Measurements from ENCODE around the gene ROBO1. TPM values are rescaled to one million over a fixed set of nuclear protein-coding genes. Genes with fewer than 3 reads are reported as not detected.

The ROBO1 gene
- total RNA-seq, 2 donors from 2014 or later, result 7.6 to 19.7 TPM

DNA sequence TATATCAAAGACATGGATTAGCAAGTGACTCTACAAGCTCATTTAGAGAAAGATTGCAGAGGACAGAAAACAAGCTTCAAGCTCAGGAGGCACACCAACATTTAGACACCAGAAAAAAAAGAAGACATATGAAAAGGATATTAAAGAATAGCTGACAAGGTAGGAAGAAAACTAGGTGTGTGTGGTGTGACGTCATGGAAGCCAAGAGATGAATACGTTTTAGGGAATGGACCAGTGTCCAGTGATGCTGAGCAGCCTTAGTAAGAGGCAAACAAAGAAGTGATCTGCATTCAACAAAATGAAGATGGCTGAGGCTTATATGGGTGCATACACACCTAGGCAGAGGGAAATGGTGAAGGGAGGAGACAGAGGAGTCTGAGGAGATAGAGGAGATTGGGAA lies 377.4 kb downstream of the ROBO1 start:
- no peaks in the 10 kb centered on the region for H3K4me1 ChIP-seq
- no peaks in the 10 kb centered on the region for H3K36me3 ChIP-seq
- DNase-seq (ENCODE audit: low spot score), result no peak
- H3K27me3 ChIP-seq, result no peaks in the 10 kb centered on the region
- TF ChIP-seq, protein P1, sequence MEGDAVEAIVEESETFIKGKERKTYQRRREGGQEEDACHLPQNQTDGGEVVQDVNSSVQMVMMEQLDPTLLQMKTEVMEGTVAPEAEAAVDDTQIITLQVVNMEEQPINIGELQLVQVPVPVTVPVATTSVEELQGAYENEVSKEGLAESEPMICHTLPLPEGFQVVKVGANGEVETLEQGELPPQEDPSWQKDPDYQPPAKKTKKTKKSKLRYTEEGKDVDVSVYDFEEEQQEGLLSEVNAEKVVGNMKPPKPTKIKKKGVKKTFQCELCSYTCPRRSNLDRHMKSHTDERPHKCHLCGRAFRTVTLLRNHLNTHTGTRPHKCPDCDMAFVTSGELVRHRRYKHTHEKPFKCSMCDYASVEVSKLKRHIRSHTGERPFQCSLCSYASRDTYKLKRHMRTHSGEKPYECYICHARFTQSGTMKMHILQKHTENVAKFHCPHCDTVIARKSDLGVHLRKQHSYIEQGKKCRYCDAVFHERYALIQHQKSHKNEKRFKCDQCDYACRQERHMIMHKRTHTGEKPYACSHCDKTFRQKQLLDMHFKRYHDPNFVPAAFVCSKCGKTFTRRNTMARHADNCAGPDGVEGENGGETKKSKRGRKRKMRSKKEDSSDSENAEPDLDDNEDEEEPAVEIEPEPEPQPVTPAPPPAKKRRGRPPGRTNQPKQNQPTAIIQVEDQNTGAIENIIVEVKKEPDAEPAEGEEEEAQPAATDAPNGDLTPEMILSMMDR (IDR thresholded peaks at IDR 0.05), result no peak
- H3K9me3 ChIP-seq, result no peaks in the 10 kb centered on the region
- no peak overlapping the region for H3K27ac ChIP-seq
- no peak overlapping the region for H3K4me3 ChIP-seq

DNA sequence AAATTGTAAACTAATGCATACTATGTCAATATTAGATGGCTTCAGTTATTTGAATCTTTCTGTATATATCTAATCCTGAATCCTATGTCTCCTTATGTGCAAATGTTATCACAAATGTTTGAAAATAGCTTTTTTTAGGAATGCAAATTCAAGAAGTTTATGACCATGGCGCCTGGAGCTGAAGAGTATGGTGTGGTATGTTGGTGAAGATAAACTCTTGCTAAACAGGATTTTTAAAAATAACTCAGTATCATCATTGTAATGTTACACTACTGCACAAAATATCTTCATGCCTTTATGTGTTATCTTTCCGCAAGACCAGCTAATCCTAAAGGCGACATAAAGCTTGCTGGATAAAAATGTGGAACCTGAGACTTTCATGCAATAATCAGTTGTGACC lies 382.6 kb downstream of the ROBO1 start:
- H3K27ac ChIP-seq, result no peak overlapping the region
- no peak for DNase-seq (ENCODE audit: low spot score)
- H3K4me3 ChIP-seq, result no peak overlapping the region
- no peaks in the 10 kb centered on the region for H3K36me3 ChIP-seq
- H3K4me1 ChIP-seq, result no peaks in the 10 kb centered on the region
- TF ChIP-seq, protein P1 (IDR thresholded peaks at IDR 0.05), result no peak
- no peaks in the 10 kb centered on the region for H3K27me3 ChIP-seq
- no peaks in the 10 kb centered on the region for H3K9me3 ChIP-seq

DNA sequence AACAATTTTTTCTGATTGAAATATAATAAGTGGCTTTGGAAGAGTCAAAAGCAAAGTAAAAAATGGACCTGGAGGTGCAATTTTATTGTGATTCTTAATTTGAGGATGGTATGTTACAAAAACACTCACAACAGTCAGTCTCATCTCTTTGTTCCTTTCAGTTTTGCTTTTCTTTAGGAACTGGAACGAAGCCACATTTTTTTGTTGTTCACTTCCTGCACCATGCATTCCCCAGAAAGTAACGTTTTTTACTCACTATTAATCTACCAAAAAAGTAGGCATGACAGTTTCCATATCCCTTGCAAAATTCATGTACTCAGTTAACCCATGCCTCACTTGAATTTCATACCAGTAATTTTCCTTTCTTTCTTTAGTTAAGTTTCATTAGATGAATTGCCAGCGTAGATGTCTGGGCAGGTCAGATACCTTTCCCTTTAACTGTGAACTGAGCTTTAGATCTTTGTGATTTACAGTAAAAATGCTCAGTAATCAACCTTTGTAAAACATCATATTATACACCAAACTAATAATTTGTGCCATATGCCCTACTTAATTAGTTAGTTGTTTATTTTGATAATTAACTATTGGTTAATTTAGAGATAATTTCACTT lies 384.3 kb downstream of the ROBO1 start:
- no peak for DNase-seq (ENCODE audit: low spot score)
- Histone ChIP-seq H3K4me1 (no peaks in the 10 kb centered on the region), H3K36me3 (no peaks in the 10 kb centered on the region), H3K27ac (no peak overlapping the region), H3K27me3 (no peaks in the 10 kb centered on the region), H3K9me3 (no peaks in the 10 kb centered on the region), H3K4me3 (no peak overlapping the region)
- TF ChIP-seq, protein P1 (IDR thresholded peaks at IDR 0.05), result no peak

DNA sequence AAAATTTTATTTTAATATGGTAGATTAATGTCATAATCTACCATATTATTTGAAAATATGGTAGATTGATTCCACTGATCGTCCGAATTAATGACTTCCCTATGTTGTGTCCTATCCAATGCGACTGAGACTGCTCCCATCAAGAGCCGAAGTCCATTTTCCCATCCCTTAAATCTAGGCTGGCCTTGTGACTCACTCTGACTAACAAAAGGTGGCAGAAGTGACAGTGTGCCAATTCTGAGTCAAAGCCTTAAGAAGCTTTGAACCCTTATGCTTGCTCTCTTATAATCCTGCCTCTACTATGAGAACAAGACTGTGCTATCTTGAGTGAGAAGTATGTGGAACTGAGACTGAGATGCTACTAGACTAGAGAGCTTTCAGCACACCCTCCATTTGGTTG lies 387.2 kb downstream of the ROBO1 start:
- no peak for DNase-seq (ENCODE audit: low spot score)
- Histone ChIP-seq H3K9me3 (no peaks in the 10 kb centered on the region), H3K4me3 (no peak overlapping the region), H3K36me3 (no peaks in the 10 kb centered on the region), H3K27ac (no peak overlapping the region), H3K27me3 (no peaks in the 10 kb centered on the region), H3K4me1 (no peaks in the 10 kb centered on the region)
- TF ChIP-seq, protein P1 (IDR thresholded peaks at IDR 0.05), result no peak

DNA sequence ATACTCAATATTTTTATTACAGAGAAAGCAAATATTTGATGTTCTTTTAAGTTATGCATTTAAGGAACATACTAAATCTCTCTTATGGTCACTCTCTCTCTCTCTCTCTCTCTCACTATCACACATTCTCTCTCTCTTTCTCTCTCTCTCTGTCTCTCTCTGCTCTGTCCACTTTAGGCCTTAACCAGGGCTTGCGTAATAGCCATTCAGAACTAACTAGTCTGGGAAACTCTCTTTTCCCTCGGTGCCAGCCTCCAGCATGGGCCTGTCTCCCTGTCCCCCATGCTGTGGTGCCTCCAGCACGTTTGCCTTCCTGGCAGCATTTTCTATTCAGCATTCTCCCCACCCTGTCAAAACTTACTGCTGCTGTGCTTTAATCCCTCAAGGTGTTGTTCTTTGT lies 389.7 kb downstream of the ROBO1 start:
- Histone ChIP-seq H3K4me3 (no peak overlapping the region), H3K27me3 (no peaks in the 10 kb centered on the region), H3K4me1 (no peaks in the 10 kb centered on the region), H3K9me3 (no peaks in the 10 kb centered on the region), H3K36me3 (no peaks in the 10 kb centered on the region), H3K27ac (no peak overlapping the region)
- TF ChIP-seq, protein P1 (IDR thresholded peaks at IDR 0.05), result no peak
- no peak for DNase-seq (ENCODE audit: low spot score)

DNA sequence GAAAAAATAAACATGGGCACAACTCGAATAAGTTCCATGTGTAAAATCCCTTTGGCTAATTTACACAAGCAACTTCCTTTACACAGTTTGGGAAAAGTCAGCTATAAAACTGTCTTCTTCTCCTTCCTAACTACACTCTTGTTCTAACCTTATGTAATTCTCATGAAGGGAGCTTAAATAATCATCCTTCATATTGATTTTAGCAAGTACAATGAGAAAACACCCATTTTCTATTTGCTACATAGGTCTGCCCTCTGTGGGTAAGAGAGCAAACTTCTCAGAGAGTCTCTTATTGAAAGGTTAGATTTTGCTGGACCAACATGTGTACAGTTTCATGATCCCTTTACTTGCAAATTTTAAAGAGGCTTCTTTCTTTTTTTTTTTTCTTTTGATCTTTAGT lies 398.5 kb downstream of the ROBO1 start:
- Histone ChIP-seq H3K4me1 (no peaks in the 10 kb centered on the region), H3K9me3 (no peaks in the 10 kb centered on the region), H3K27me3 (no peaks in the 10 kb centered on the region), H3K4me3 (no peak overlapping the region), H3K27ac (no peak overlapping the region), H3K36me3 (no peaks in the 10 kb centered on the region)
- TF ChIP-seq, protein P1 (IDR thresholded peaks at IDR 0.05), result no peak
- DNase-seq (ENCODE audit: low spot score), result no peak

Measured in right atrium auricular region (tissue), 2 donors.